Thyroid gland (tissue), 4 donors: ENCODE measurements around the gene ST6GALNAC4. TPM values are rescaled to one million over a fixed set of nuclear protein-coding genes. Genes with fewer than 3 reads are reported as not detected.
A peak's percentile ranks its signal among the peaks of the same experiment; 100 is the strongest.
"Not testable (repeated sequence)": the region's sequence is repeated elsewhere in the genome, so short reads cannot be mapped to it uniquely, and the experiment has no call there.

Experiments
- DNase-seq, 2 donors: peaks; one replicate each; pipeline ENCODE4 v3.0.0-alpha.2; 2019
- H3K27ac ChIP-seq, 3 donors: fragments of 200-600 bp; sonication (generic); 1 replicate in 2 of 3; 2 replicates in 1 of 3; pipeline ENCODE4 v1.5.1; 2016 to 2019; ENCODE audit warnings: mild to moderate bottlenecking in 1 of 3, moderate library complexity in 1 of 3
- H3K27me3 ChIP-seq: fragments of 200-600 bp; sonication (generic); one replicate; pipeline ENCODE4 v1.5.1; 2019
- H3K36me3 ChIP-seq, 2 donors: fragments of 200-600 bp; sonication (generic); one replicate each; pipeline ENCODE4 v1.5.1; 2016 to 2019
- H3K4me1 ChIP-seq, 2 donors: fragments of 200-600 bp; sonication (generic); one replicate each; pipeline ENCODE4 v1.5.1; 2017 to 2019
- H3K4me3 ChIP-seq, 3 donors: fragments of 200-600 bp; sonication (generic); replicated peaks in 1 of 3; 1 replicate in 2 of 3; 2 replicates in 1 of 3; pipeline ENCODE4 v1.5.1; 2016; ENCODE audit warnings: mild to moderate bottlenecking in 1 of 3
- H3K9me3 ChIP-seq: fragments of 200-600 bp; sonication (generic); one replicate; pipeline ENCODE4 v1.5.1; 2017
- POLR2A ChIP-seq, 2 donors: fragments of 450-650 bp; IDR thresholded peaks; one replicate each; pipeline ENCODE4 v1.6.1; 2017; ENCODE audit warnings: antibody characterized with exemption in 2 of 2, mild to moderate bottlenecking in 2 of 2, moderate library complexity in 1 of 2
- WGBS, 2 donors: methylation state at CpG; one replicate each; pipeline ENCODE4 v1.1.5; 2017; 5-methylcytosine and 5-hydroxymethylcytosine counted together
- intact Hi-C: fragments of 100-400 bp; cut with DNase I; formaldehyde crosslinking; loops from one replicate; pipeline ENCODE4 v1.15.1; 2023
- total RNA-seq, 4 donors: library from RNA; depleted of rRNA; stranded (reverse); fragments of >200 nt; gene quantifications; one replicate each; pipeline ENCODE4 v1.2.3, GENCODE V29; 2016
- TF ChIP-seq, protein P1 (sequence below), 6 experiments: fragments of 200-600 bp in 3 of 6; fragments of 450-650 bp in 3 of 6; sonication (generic) in 3 of 6; IDR thresholded peaks; one replicate each; pipeline ENCODE4 v1.5.1; 2016 to 2019; ENCODE audit warnings: antibody characterized with exemption in 6 of 6, mild to moderate bottlenecking in 2 of 6, inconsistent platforms in 1 of 6, moderate library complexity in 1 of 6

ST6GALNAC4 gene
- total RNA-seq, 4 donors from 2014 or later = 8.9 to 27.4 (median 19.1) TPM

DNA sequence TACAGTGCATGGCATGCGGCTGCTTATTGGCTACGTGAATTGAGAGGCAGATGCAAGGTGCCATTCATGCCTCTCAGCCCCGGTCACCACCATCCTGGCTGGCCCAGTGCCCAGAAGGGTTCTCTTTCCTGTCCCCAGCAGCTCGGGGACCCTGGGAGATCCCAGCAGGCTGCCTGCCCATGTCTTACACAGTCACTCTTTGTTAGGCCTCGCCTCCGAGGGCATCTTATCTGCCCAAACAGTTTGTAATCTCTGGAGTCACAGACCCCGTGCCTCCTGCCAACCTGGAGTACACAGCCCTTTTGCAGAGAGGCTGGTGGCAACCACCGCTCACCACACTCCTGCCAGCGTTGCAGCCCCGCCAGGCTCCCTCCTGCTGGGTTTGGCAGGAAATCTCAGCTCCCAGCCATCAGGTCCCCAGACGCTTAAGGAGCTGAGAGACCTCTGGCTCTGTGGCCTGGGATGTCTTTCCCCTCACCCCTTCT is 32.4 kb downstream of the ST6GALNAC4 start:
- TF ChIP-seq, protein P1, sequence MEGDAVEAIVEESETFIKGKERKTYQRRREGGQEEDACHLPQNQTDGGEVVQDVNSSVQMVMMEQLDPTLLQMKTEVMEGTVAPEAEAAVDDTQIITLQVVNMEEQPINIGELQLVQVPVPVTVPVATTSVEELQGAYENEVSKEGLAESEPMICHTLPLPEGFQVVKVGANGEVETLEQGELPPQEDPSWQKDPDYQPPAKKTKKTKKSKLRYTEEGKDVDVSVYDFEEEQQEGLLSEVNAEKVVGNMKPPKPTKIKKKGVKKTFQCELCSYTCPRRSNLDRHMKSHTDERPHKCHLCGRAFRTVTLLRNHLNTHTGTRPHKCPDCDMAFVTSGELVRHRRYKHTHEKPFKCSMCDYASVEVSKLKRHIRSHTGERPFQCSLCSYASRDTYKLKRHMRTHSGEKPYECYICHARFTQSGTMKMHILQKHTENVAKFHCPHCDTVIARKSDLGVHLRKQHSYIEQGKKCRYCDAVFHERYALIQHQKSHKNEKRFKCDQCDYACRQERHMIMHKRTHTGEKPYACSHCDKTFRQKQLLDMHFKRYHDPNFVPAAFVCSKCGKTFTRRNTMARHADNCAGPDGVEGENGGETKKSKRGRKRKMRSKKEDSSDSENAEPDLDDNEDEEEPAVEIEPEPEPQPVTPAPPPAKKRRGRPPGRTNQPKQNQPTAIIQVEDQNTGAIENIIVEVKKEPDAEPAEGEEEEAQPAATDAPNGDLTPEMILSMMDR (IDR thresholded peaks at IDR 0.05) = no peak
- TF ChIP-seq POLR2A (IDR thresholded peaks at IDR 0.05) = no peak
- Histone ChIP-seq H3K9me3 (no peaks in the 10 kb centered on the region), H3K36me3 (peaks cover 6 to 13% of the 10 kb centered on the region in 2 donors), H3K4me3 (no peak overlapping the region), H3K27me3 (no peaks in the 10 kb centered on the region), H3K4me1 (peaks cover 0 to 22% of the 10 kb centered on the region in 2 donors), H3K27ac (peak overlapping the region in 2 of 3 donors; percentile 36 to 53)
- intact Hi-C loops = no loop called here
- peak; percentile 83 to 85 for DNase-seq
- 23 to 37% methylated on average over 9 to 11 of the region's 11 CpGs for WGBS, 2 donors

- Histone ChIP-seq H3K4me3 (no peak overlapping the region), H3K36me3 (peaks cover 6 to 13% of the 10 kb centered on the region in 2 donors), H3K4me1 (peaks cover 0 to 22% of the 10 kb centered on the region in 2 donors), H3K27ac (peak overlapping the region in 1 of 3 donors; percentile 36), H3K9me3 (no peaks in the 10 kb centered on the region), H3K27me3 (no peaks in the 10 kb centered on the region)
- WGBS, 2 donors = 90 to 91% methylated on average over 7 of the region's 7 CpGs
- TF ChIP-seq, protein P1 (IDR thresholded peaks at IDR 0.05) = no peak
- TF ChIP-seq POLR2A (IDR thresholded peaks at IDR 0.05) = no peak
- DNase-seq = no peak
- intact Hi-C loops = no loop called here
Observed at GRCh38 chr9:127883959-127884358, 32.9 kb downstream of the ST6GALNAC4 start.

DNA sequence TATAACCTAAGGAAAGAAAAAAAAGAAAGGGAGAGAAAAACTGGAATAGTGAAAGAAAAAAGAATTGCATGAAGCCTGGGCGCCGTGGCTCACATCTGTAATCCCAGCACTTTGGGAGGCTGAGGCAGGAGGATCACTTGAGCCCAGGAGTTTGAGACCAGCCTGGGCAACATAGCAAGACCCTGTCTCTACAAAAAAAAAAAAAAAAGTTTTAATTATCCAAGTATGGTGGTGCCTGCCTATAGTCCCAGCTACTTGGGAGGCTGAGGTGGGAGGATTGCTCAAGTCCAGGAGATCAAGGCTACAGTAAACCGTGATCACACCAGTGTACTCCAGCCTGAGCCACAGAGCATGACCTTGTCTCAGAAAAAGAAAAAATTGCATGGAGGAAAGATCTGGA is 35.1 kb downstream of the ST6GALNAC4 start:
- DNase-seq, H3K9me3 ChIP-seq, H3K36me3 ChIP-seq, H3K27me3 ChIP-seq, H3K4me3 ChIP-seq, intact Hi-C loops, H3K27ac ChIP-seq: not testable (repeated sequence)
- 85% methylated on average over 3 of the region's 3 CpGs for WGBS, 2 donors
- peaks cover 10 to 24% of the 10 kb centered on the region in 2 donors for H3K4me1 ChIP-seq

- Histone ChIP-seq H3K27me3 (no peaks in the 10 kb centered on the region), H3K4me3 (no peak overlapping the region), H3K36me3 (no peaks in the 10 kb centered on the region), H3K9me3 (no peaks in the 10 kb centered on the region), H3K27ac (no peak overlapping the region), H3K4me1 (peaks cover 25 to 38% of the 10 kb centered on the region in 2 donors)
- 72 to 83% methylated on average over 8 of the region's 8 CpGs for WGBS, 2 donors
- intact Hi-C loops = no loop called here
- no peak for DNase-seq
- TF ChIP-seq POLR2A (IDR thresholded peaks at IDR 0.05) = no peak
- TF ChIP-seq, protein P1 (IDR thresholded peaks at IDR 0.05) = no peak
Observed at GRCh38 chr9:127880143-127880542, 36.7 kb downstream of the ST6GALNAC4 start.

DNA sequence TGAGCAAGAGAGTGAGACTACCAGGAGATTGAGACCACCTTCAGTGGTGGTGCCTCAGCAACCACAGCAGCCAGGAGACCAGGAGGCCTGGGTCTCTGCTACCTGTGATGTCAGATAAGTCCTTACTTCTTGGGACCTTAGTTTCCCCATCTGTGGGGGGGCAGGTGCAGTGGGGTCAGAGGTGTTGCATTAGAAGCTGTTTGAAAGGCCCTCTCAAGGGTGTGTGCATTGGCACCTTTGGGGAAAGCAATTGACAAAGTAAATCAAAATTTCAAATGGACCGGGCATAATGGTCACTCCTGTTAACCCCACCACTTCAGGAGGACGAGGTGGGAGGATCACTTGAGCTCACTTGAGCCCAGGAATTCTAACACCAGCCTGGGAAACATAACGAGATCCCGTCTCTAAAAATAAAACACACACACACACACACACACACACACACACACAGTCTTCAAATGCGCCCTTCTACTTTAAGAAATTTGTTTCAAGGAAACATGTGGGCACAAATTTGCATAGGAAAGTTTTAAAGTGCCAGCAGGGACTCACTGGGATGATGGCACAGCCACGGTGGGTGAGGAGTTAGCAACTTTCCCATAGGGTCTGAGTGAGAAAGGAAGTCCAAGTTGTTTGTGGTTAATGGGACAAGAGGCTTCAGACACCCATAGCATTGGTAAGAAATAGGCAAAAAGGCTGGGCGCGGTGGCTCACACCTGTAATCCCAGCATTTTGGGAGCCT is 38.0 kb downstream of the ST6GALNAC4 start:
- 52% methylated on average over 8 of the region's 8 CpGs for WGBS, 2 donors
- Histone ChIP-seq H3K9me3 (no peaks in the 10 kb centered on the region), H3K4me3 (no peak overlapping the region), H3K36me3 (no peaks in the 10 kb centered on the region), H3K27me3 (no peaks in the 10 kb centered on the region), H3K27ac (no peak overlapping the region), H3K4me1 (peaks cover 39% of the 10 kb centered on the region in 2 donors)
- intact Hi-C loops = no loop called here
- no peak for TF ChIP-seq POLR2A (IDR thresholded peaks at IDR 0.05)
- TF ChIP-seq, protein P1 (IDR thresholded peaks at IDR 0.05) = no peak
- DNase-seq = no peak
